DOHH2 (cell line): Measurements from ENCODE around the gene MPRIP.

Source experiments
- H3F3A ChIP-seq: fragments of 200-600 bp; sonication (generic), shearing (Covaris generic); 2 replicates; pipeline ENCODE4 v1.6.0; 2016; ENCODE audit warnings: antibody characterized with exemption, mild to moderate bottlenecking; ENCODE audit not compliant: control insufficient read depth, insufficient read depth
- H3K27ac ChIP-seq: fragments of 200-600 bp; sonication (generic); 2 replicates; pipeline ENCODE4 v1.5.1; 2014; ENCODE audit warnings: low read depth, mild to moderate bottlenecking, low read length, moderate library complexity
- H3K27me3 ChIP-seq: fragments of 200-600 bp; sonication (generic); 2 replicates; pipeline ENCODE4 v1.6.1; 2014; ENCODE audit warnings: mild to moderate bottlenecking, low read length, mixed read lengths; ENCODE audit not compliant: control insufficient read depth
- H3K36me3 ChIP-seq: fragments of 200-600 bp; sonication (generic); 2 replicates; pipeline ENCODE4 v1.6.1; 2014; ENCODE audit warnings: mild to moderate bottlenecking, low read length, moderate library complexity, mixed read lengths; ENCODE audit not compliant: control insufficient read depth
- H3K4me1 ChIP-seq: fragments of 200-600 bp; sonication (generic); 2 replicates; pipeline ENCODE4 v1.6.1; 2014; ENCODE audit warnings: mild to moderate bottlenecking, low read length, mixed read lengths; ENCODE audit not compliant: control insufficient read depth
- H3K4me2 ChIP-seq: fragments of 200-600 bp; sonication (generic); 2 replicates; pipeline ENCODE4 v1.6.0; 2014; ENCODE audit warnings: mild to moderate bottlenecking, low read length, moderate library complexity
- H3K4me3 ChIP-seq: fragments of 200-600 bp; sonication (generic); 2 replicates; pipeline ENCODE4 v1.5.1; 2014; ENCODE audit warnings: mild to moderate bottlenecking, low read length, mixed read lengths
- H3K79me2 ChIP-seq: fragments of 200-600 bp; sonication (generic); 2 replicates; pipeline ENCODE4 v1.6.1; 2014; ENCODE audit warnings: mild to moderate bottlenecking, low read length, mixed read lengths; ENCODE audit not compliant: control insufficient read depth
- H3K9me2 ChIP-seq: fragments of 200-600 bp; sonication (generic); replicated peaks from 2 replicates; pipeline ENCODE4 v1.6.1; 2014; ENCODE audit warnings: mild to moderate bottlenecking, low read length, mixed read lengths; ENCODE audit not compliant: control insufficient read depth
- H3K9me3 ChIP-seq: fragments of 200-600 bp; sonication (generic); 2 replicates; pipeline ENCODE4 v1.6.1; 2014; ENCODE audit warnings: antibody characterized with exemption, low read length, mixed read lengths; ENCODE audit not compliant: control insufficient read depth, insufficient read depth
- H4K20me1 ChIP-seq: fragments of 200-600 bp; sonication (generic); 2 replicates; pipeline ENCODE4 v1.6.0; 2014; ENCODE audit warnings: low read depth, mild to moderate bottlenecking, antibody characterized with exemption, low read length, moderate library complexity; ENCODE audit not compliant: control insufficient read depth, insufficient read depth
- EZH2phosphoT487 ChIP-seq: fragments of 200-600 bp; sonication (generic); IDR thresholded peaks from 2 replicates; pipeline ENCODE4 v1.6.1; 2017; ENCODE audit warnings: borderline replicate concordance, mild to moderate bottlenecking, antibody characterized with exemption, low read length, moderate library complexity, mixed read lengths
- TF ChIP-seq, protein P1 (sequence below): fragments of 200-600 bp; sonication (generic); IDR thresholded peaks from one replicate; pipeline ENCODE4 v1.5.1; 2014; ENCODE audit warnings: antibody characterized with exemption, mild to moderate bottlenecking, low read depth, low read length; ENCODE audit not compliant: poor library complexity, severe bottlenecking

MPRIP gene

DNA sequence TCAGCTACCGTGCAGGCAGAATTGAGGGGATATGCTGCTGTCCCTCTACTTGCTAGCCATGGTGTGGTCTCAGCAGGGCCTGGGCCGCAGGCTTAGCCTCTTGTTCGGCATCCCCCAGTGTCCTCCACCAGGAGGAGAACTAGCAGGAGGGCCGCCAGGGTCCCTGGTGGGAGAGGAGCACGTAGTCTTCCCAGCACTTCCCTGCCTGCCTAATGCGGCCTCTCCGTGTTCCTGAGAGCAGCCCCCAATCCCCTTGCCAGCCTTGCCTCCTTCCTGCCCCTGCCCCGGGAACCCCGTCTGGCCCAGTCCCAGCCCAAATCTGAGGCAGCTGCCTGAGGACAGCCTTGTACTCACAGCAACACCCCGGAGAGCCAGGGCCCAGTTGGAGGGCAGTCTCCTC is 125.7 kb downstream of the MPRIP start:
- peaks cover 27% of the 10 kb centered on the region for H3K36me3 ChIP-seq

DNA sequence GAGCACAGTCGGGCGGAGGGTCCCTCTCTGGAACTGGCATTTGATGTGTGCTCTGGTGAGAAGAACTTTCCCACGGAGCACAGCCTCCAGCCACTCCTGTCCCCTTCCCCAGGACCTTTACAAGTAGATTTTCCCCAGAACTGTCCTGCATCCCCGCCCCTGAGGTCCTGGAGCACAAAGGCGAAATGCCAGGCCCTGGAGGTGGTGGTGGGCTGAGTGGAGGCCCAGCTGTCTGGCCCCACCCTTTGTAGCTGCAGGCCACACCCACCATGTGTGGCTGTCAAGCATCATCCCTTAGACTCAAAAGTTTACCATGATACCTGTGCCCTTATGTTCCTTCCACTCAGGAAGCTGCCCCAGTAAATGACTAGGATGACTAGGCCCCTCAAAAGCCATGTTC is 126.1 kb downstream of the MPRIP start:
- no peak overlapping the region for H3K4me2 ChIP-seq
- H3K27ac ChIP-seq, result no peak overlapping the region
- no peaks in the 10 kb centered on the region for H4K20me1 ChIP-seq
- peaks cover 27% of the 10 kb centered on the region for H3K36me3 ChIP-seq
- H3K79me2 ChIP-seq, result no peaks in the 10 kb centered on the region
- no peak overlapping the region for H3K4me3 ChIP-seq
- no peak for TF ChIP-seq EZH2phosphoT487
- TF ChIP-seq, protein P1, sequence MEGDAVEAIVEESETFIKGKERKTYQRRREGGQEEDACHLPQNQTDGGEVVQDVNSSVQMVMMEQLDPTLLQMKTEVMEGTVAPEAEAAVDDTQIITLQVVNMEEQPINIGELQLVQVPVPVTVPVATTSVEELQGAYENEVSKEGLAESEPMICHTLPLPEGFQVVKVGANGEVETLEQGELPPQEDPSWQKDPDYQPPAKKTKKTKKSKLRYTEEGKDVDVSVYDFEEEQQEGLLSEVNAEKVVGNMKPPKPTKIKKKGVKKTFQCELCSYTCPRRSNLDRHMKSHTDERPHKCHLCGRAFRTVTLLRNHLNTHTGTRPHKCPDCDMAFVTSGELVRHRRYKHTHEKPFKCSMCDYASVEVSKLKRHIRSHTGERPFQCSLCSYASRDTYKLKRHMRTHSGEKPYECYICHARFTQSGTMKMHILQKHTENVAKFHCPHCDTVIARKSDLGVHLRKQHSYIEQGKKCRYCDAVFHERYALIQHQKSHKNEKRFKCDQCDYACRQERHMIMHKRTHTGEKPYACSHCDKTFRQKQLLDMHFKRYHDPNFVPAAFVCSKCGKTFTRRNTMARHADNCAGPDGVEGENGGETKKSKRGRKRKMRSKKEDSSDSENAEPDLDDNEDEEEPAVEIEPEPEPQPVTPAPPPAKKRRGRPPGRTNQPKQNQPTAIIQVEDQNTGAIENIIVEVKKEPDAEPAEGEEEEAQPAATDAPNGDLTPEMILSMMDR, result no peak
- H3F3A ChIP-seq, result no peaks in the 10 kb centered on the region
- no peaks in the 10 kb centered on the region for H3K9me2 ChIP-seq
- H3K4me1 ChIP-seq, result no peaks in the 10 kb centered on the region
- no peaks in the 10 kb centered on the region for H3K27me3 ChIP-seq
- H3K9me3 ChIP-seq, result no peaks in the 10 kb centered on the region

More for the DNA sequence above, 125.7 kb downstream of the MPRIP start:
- Histone ChIP-seq H3K9me3 (no peaks in the 10 kb centered on the region), H3K27ac (no peak overlapping the region), H3K4me1 (no peaks in the 10 kb centered on the region), H3K79me2 (no peaks in the 10 kb centered on the region), H4K20me1 (no peaks in the 10 kb centered on the region), H3F3A (no peaks in the 10 kb centered on the region), H3K9me2 (no peaks in the 10 kb centered on the region), H3K4me2 (no peak overlapping the region), H3K27me3 (no peaks in the 10 kb centered on the region), H3K4me3 (no peak overlapping the region)
- TF ChIP-seq, protein P1, result no peak
- TF ChIP-seq EZH2phosphoT487, result no peak

DNA sequence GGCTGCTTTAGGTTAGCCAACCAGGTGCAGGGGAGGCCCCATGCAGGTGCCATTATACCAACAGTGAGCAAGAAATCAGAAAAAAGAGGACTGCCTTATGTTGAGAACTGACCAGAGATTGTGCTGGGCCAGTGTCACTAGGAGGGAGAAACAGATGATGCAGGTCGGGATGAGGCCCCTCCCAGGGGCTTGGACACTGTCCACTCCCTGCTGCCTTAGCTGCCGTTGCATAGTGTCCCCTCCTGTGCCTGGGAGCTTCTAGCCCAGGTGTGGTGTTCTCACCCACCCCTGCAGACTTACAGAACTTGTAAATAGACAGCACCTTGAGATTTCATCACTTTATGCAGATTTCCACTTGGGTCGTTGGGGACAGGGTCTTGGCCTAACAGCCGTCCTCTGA is 127.1 kb downstream of the MPRIP start:
- Histone ChIP-seq H3K4me1 (no peaks in the 10 kb centered on the region), H3F3A (no peaks in the 10 kb centered on the region), H3K9me2 (no peaks in the 10 kb centered on the region), H3K4me3 (no peak overlapping the region), H3K36me3 (peaks cover 34% of the 10 kb centered on the region), H4K20me1 (no peaks in the 10 kb centered on the region), H3K4me2 (no peak overlapping the region), H3K79me2 (no peaks in the 10 kb centered on the region), H3K27me3 (no peaks in the 10 kb centered on the region), H3K9me3 (no peaks in the 10 kb centered on the region), H3K27ac (no peak overlapping the region)
- TF ChIP-seq EZH2phosphoT487, result no peak
- TF ChIP-seq, protein P1, result no peak

DNA sequence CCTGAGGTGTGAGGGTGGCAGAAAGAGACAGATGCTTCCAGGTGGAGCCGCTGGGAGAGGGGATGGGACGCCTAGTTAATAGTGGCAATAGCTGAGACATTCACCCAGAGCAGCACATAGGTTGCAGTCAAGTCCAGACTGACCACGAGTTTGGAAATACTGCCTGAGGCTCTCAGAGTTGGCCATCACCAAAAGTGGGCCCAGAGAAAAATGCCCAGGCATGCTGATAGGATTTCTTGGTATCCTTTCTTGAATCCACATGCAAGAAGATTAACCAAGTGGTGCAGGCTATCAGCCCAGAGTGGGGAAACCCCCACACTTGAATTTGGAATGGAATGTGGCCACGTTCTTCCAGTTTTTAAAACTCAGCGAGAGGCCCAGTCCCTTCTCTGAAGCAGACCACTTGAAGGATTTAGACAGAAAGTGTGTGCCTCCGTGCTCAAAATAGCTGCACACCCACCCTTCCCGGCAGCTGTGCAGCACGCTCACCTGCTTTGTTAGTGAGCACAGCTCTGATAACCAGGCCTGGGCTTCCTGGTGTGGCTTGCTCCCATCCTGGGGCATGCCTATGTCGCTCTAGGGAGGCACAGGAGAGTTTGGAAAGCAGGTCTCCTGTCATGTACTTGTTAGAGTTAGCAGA is 128.2 kb downstream of the MPRIP start:
- Histone ChIP-seq H3K4me1 (no peaks in the 10 kb centered on the region), H3K4me2 (no peak overlapping the region), H4K20me1 (no peaks in the 10 kb centered on the region), H3K27me3 (no peaks in the 10 kb centered on the region), H3K36me3 (peaks cover 38% of the 10 kb centered on the region), H3F3A (no peaks in the 10 kb centered on the region), H3K4me3 (no peak overlapping the region), H3K79me2 (no peaks in the 10 kb centered on the region), H3K9me2 (no peaks in the 10 kb centered on the region), H3K27ac (no peak overlapping the region), H3K9me3 (no peaks in the 10 kb centered on the region)
- TF ChIP-seq, protein P1, result no peak
- no peak for TF ChIP-seq EZH2phosphoT487
